GM12878 (cell line): Measurements from ENCODE around the gene NR6A1. TPM values are rescaled to one million over a fixed set of nuclear protein-coding genes. Genes with fewer than 3 reads are reported as not detected.
A peak's percentile ranks its signal among the peaks of the same experiment; 100 is the strongest.

Source experiments
- ATAC-seq: fragments of 200-7000 bp; cut with Tn5 transposase; 3 replicates; pipeline ENCODE4 v1.9.1; 2020; ENCODE audit warnings: mild to moderate bottlenecking, moderate library complexity
- BruUV-seq: library from RNA; stranded (reverse); fragments of 400-500 nt; replicated peaks from 2 replicates; lab custom pipeline; 2021; lab: Mats Ljungman, UMichigan
- CTCF ChIA-PET: fragments of 300-600 bp; sonication (Branson Sonifier 250); formaldehyde crosslinking; extraction: SDS; loops from one replicate; lab custom pipeline; 2021; ENCODE audit warnings: inconsistent platforms; lab: Yijun Ruan, JAX
- POLR2A ChIA-PET: fragments of 350-600 bp; formaldehyde crosslinking; extraction: SDS; loops from one replicate; lab custom pipeline; 2021; ENCODE audit warnings: inconsistent platforms; lab: Charles Lee
- RAD21 ChIA-PET: fragments of 300-600 bp; sonication (Branson Sonifier 250); formaldehyde crosslinking; loops from one replicate; lab custom pipeline; 2023; ENCODE audit warnings: antibody characterized with exemption; ENCODE audit not compliant: unreplicated experiment; lab: Charles Lee
- SMC1A ChIA-PET: fragments of 300-600 bp; sonication (Branson Sonifier 250); formaldehyde crosslinking; loops from one replicate; lab custom pipeline; 2023; ENCODE audit not compliant: unreplicated experiment, uncharacterized antibody; lab: Charles Lee
- DNase-seq: peaks from one replicate; pipeline ENCODE4 v3.0.0-alpha.2; 2011; ENCODE audit warnings: low read depth, low spot score
- FAIRE-seq: peaks from 3 replicates; lab custom pipeline; 2011; peaks lifted over from hg19 to GRCh38; lab: Jason Lieb, UNC
- H2AFZ ChIP-seq: 2 replicates; pipeline ENCODE4 v1.6.0; 2011; ENCODE audit warnings: low read depth, low read length, control low read depth; ENCODE audit not compliant: control insufficient read depth
- H3K27ac ChIP-seq: 2 replicates; pipeline ENCODE4 v1.5.1; 2011; ENCODE audit warnings: control low read depth; ENCODE audit not compliant: control insufficient read depth, insufficient read depth
- H3K27me3 ChIP-seq, 2 experiments: replicated peaks in 1 of 2; 2 replicates each; pipeline versions ENCODE4 v1.6.0 to v1.6.1; 2011; ENCODE audit warnings: low read length in 1 of 2; ENCODE audit not compliant: control insufficient read depth in 2 of 2, insufficient read depth in 2 of 2
- H3K36me3 ChIP-seq, 2 experiments: 2 replicates each; pipeline ENCODE4 v1.5.1; 2011; ENCODE audit warnings: low read length in 1 of 2; ENCODE audit not compliant: control insufficient read depth in 2 of 2, insufficient read depth in 2 of 2
- H3K4me1 ChIP-seq: 2 replicates; pipeline ENCODE4 v1.6.1; 2011; ENCODE audit warnings: mild to moderate bottlenecking, low read length, moderate library complexity, mixed read lengths; ENCODE audit not compliant: control insufficient read depth, insufficient read depth
- H3K4me2 ChIP-seq: 2 replicates; pipeline ENCODE4 v1.6.0; 2011; ENCODE audit warnings: control low read depth; ENCODE audit not compliant: control insufficient read depth, insufficient read depth
- H3K4me3 ChIP-seq: fragments of 200-600 bp; sonication (generic); 2 replicates; pipeline ENCODE4 v1.5.1; 2016
- H3K79me2 ChIP-seq: 2 replicates; pipeline ENCODE4 v1.6.0; 2011; ENCODE audit warnings: low read length; ENCODE audit not compliant: control insufficient read depth, insufficient read depth
- H3K9ac ChIP-seq: 2 replicates; pipeline ENCODE4 v1.8.0; 2011; ENCODE audit warnings: low read length, control low read depth, mixed read lengths; ENCODE audit not compliant: control insufficient read depth, insufficient read depth
- H3K9me3 ChIP-seq: replicated peaks from 3 replicates; pipeline ENCODE4 v1.5.1; 2011; ENCODE audit warnings: mild to moderate bottlenecking, low read length; ENCODE audit not compliant: control insufficient read depth, insufficient read depth
- H4K20me1 ChIP-seq: 2 replicates; pipeline ENCODE4 v1.6.0; 2011; ENCODE audit not compliant: control insufficient read depth, insufficient read depth
- JUND ChIP-seq: IDR thresholded peaks from 2 replicates; pipeline ENCODE4 v1.6.1; 2012; ENCODE audit warnings: low read depth, mild to moderate bottlenecking, low read length, improper control_type of control experiment, moderate library complexity
- POLR2AphosphoS5 ChIP-seq: IDR thresholded peaks from 2 replicates; pipeline ENCODE4 v1.6.1; 2011; ENCODE audit warnings: mild to moderate bottlenecking, low read length, inconsistent platforms
- RUNX3 ChIP-seq: IDR thresholded peaks from 2 replicates; pipeline ENCODE4 v1.6.1; 2012; ENCODE audit warnings: low read length, inconsistent platforms
- SUPT20H ChIP-seq: IDR thresholded peaks from 2 replicates; pipeline ENCODE4 v1.6.1; 2011; ENCODE audit warnings: low read depth, mild to moderate bottlenecking, low read length, moderate library complexity, borderline replicate concordance; ENCODE audit not compliant: control insufficient read depth
- USF1 ChIP-seq: IDR thresholded peaks from 2 replicates; pipeline ENCODE4 v1.6.1; 2011; ENCODE audit warnings: borderline replicate concordance, low read depth, mild to moderate bottlenecking, moderate library complexity, mixed read lengths, low read length; ENCODE audit not compliant: insufficient read depth; ENCODE audit errors: extremely low read length
- WGBS: methylation state at CpG from one replicate; pipeline ENCODE4 v1.1.6; 2016; ENCODE audit warnings: low lambda C conversion rate; ENCODE audit not compliant: insufficient replicate concordance, insufficient coverage; ENCODE audit errors: missing lambda C conversion rate; 5-methylcytosine and 5-hydroxymethylcytosine counted together
- in situ Hi-C: fragments of 300-500 bp; cut with MboI; formaldehyde crosslinking; loops from 9 replicates; pipeline ENCODE4 v1.14.3; 2018; ENCODE audit warnings: mixed read lengths
- intact Hi-C: fragments of 100-400 bp; cut with micrococcal nuclease; formaldehyde crosslinking; loops from one replicate; pipeline ENCODE4 v1.14.2; 2022; ENCODE audit not compliant: unreplicated experiment
- polyA plus RNA-seq, 11 experiments: library from polyadenylated mRNA; depleted of rRNA in 4 of 11; unstranded in 6 of 11; stranded (reverse) in 5 of 11; fragments of >200 nt; fragmentation: Nextera tagmentation in 4 of 11; fragmentation: Illumina TruSeq in 1 of 11; extraction: Ambion mirVana in 4 of 11; extraction: Trizol in 1 of 11; gene quantifications; 1 replicate in 1 of 11; 2 replicates in 10 of 11; pipeline versions ENCODE4 v1.2.1 to v1.2.3, GENCODE V29; 2011 to 2016; ENCODE audit warnings: inconsistent platforms in 2 of 11, missing spikeins in 2 of 11, low read depth in 1 of 11
- total RNA-seq, 4 experiments: library from RNA; depleted of rRNA in 3 of 4; stranded (reverse); fragments of >200 nt in 3 of 4; fragmentation: Illumina TruSeq in 1 of 4; extraction: Trizol in 1 of 4; gene quantifications; 2 replicates each; pipeline versions ENCODE4 v1.2.1 to v1.2.3, GENCODE V29; 2013 to 2021

The NR6A1 gene
- total and polyA plus RNA-seq, 10 of the 15 experiments (the other 5 are each of a cell fraction or from before 2014, with no cell fraction given) = 1.2 to 9.2 (median 4.6) TPM

- Histone ChIP-seq H3K79me2 (no peaks in the 10 kb centered on the region), H3K9me3 (no peaks in the 10 kb centered on the region), H3K4me3 (no peak overlapping the region), H4K20me1 (no peaks in the 10 kb centered on the region), H3K27me3 (no peaks in the 10 kb centered on the region), H3K9ac (no peak overlapping the region), H3K36me3 (peaks cover 0 to 1% of the 10 kb centered on the region in 2 experiments; a peak in 1 of 4 replicates), H3K27ac (peak overlapping the region; percentile 24; the same call in 1 of the 2 replicates), H3K4me2 (no peak overlapping the region), H2AFZ (no peak overlapping the region), H3K4me1 (peaks cover 9% of the 10 kb centered on the region)
- CTCF ChIA-PET = interaction anchor here (0.9 to 2.6 kb wide), 7 partner anchors 19 to 163 kb away, joined by 3 to 10 read pairs (median 3); no protein-coding TSS in a partner anchor
- TF ChIP-seq RUNX3 (0 out of 2 replicates have a peak, but pooled peaks have one; percentile 12), SUPT20H (no peak), USF1 (no peak), POLR2AphosphoS5 (no peak), JUND (no peak)
- 81% methylated on average over 14 of the region's 14 CpGs for WGBS
- SMC1A ChIA-PET = interaction anchor here (1.1 to 2.1 kb wide), 11 partner anchors 8 to 119 kb away, joined by 3 to 8 read pairs (median 4); partner anchors contain the start of gene WDR38
- intact Hi-C loops (no loop called here), in situ Hi-C loops (no loop called here)
- POLR2A ChIA-PET = interaction anchor here (1.9 kb wide), 1 partner anchor 9 kb away, joined by 5 read pairs; no protein-coding TSS in a partner anchor
- no peak for DNase-seq
- RAD21 ChIA-PET = interaction anchor here (0.6 to 1.2 kb wide), 3 partner anchors 26 to 138 kb away, joined by 3 read pairs; no protein-coding TSS in a partner anchor
- no TSS peak for BruUV-seq
- FAIRE-seq = no peak
- ATAC-seq = no peak
Measured at GRCh38 chr9:124733964-124734740, 37.0 kb downstream of the NR6A1 start.
